Esophagus muscularis mucosa (tissue), 4 donors: ENCODE measurements around the gene ANKRD65. TPM values are rescaled to one million over a fixed set of nuclear protein-coding genes. Genes with fewer than 3 reads are reported as not detected.
A peak's percentile ranks its signal among the peaks of the same experiment; 100 is the strongest.

ENCODE experiments used
- DNase-seq: peaks from one replicate; pipeline ENCODE4 v3.0.0-alpha.2; 2017; ENCODE audit errors: extremely low spot score
- H3K27ac ChIP-seq, 4 donors: fragments of 200-600 bp; sonication (generic); replicated peaks in 1 of 4; 1 replicate in 3 of 4; 2 replicates in 1 of 4; pipeline ENCODE4 v1.5.1; 2016 to 2019; ENCODE audit warnings: mild to moderate bottlenecking in 1 of 4
- H3K27me3 ChIP-seq, 4 donors: fragments of 200-600 bp; sonication (generic); one replicate each; pipeline versions ENCODE4 v1.5.1 to v1.6.0; 2016 to 2019
- H3K36me3 ChIP-seq, 4 donors: fragments of 200-600 bp; sonication (generic); one replicate each; pipeline ENCODE4 v1.5.1; 2016 to 2019
- H3K4me1 ChIP-seq, 4 donors: fragments of 200-600 bp; sonication (generic); one replicate each; pipeline ENCODE4 v1.5.1; 2016 to 2019
- H3K4me3 ChIP-seq, 4 donors: fragments of 200-600 bp; sonication (generic); 1 replicate in 2 of 4; 2 replicates in 2 of 4; pipeline ENCODE4 v1.5.1; 2016 to 2019; ENCODE audit warnings: mild to moderate bottlenecking in 4 of 4, moderate library complexity in 1 of 4
- H3K9me3 ChIP-seq, 4 donors: fragments of 200-600 bp; sonication (generic); 1 replicate in 3 of 4; 2 replicates in 1 of 4; pipeline ENCODE4 v1.5.1; 2016 to 2019
- CTCF ChIP-seq, 3 experiments: fragments of 200-600 bp in 2 of 3; fragments of 450-650 bp in 1 of 3; sonication (generic) in 2 of 3; IDR thresholded peaks; one replicate each; pipeline ENCODE4 v1.5.1; 2017 to 2019; ENCODE audit warnings: antibody characterized with exemption in 3 of 3, mild to moderate bottlenecking in 2 of 3, moderate library complexity in 1 of 3
- EP300 ChIP-seq: sonication (generic); formaldehyde crosslinking; IDR thresholded peaks from one replicate; pipeline ENCODE4 v1.6.1; 2017; ENCODE audit warnings: antibody characterized with exemption
- POLR2A ChIP-seq: fragments of 450-650 bp; IDR thresholded peaks from one replicate; pipeline ENCODE4 v1.6.1; 2017; ENCODE audit warnings: antibody characterized with exemption, moderate library complexity, mild to moderate bottlenecking, low read depth
- POLR2AphosphoS5 ChIP-seq, 2 donors: sonication (generic); formaldehyde crosslinking; IDR thresholded peaks; one replicate each; pipeline ENCODE4 v1.6.1; 2017; ENCODE audit warnings: antibody characterized with exemption in 2 of 2
- WGBS: methylation state at CpG from one replicate; pipeline ENCODE4 v1.1.5; 2018; 5-methylcytosine and 5-hydroxymethylcytosine counted together
- intact Hi-C: fragments of 100-400 bp; cut with DNase I; formaldehyde crosslinking; loops from one replicate; pipeline ENCODE4 v1.15.1; 2023
- total RNA-seq, 4 donors: library from RNA; depleted of rRNA; stranded (reverse); fragments of >200 nt; gene quantifications; one replicate each; pipeline versions ENCODE4 v1.1.0 to v1.2.1, GENCODE V29; 2016

Gene ANKRD65
- total RNA-seq, 4 donors from 2014 or later = 8.1 to 19.2 (median 9.8) TPM

DNA sequence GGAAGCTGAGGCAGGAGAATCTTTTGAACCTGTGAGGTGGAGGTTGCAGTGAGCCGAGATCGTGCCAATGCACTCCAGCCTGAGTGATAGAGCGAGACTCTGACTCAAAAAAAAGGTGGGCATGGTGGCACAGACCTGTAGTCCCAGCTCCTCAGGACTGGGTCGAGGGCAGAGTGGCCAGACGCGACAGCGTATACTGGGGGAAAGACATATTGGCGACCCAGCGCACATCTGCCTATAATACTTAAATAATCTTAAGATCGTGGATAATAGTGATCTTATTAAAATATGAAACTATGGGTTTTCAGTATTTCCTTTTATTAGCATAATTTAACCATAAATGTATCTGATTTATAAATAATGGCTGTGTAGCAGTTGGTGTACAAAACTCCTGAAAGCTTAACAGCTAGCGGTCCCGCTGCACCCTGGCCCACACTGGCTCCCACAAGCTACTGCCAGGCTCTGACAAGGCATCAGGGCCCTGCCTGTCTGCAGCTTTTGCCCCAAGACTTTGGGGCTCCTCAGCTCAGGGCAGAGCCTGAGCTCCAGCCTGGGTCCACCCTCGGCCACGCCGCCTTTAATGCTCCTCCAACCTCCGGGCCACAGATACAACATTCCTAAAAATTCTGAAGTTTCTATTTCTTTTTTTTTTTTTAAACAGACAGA, 43.4 kb downstream of the ANKRD65 start:
- no peaks in the 10 kb centered on the region for H3K9me3 ChIP-seq
- H3K27ac ChIP-seq = no peak overlapping the region
- intact Hi-C loops = loop anchor here (10.0 kb wide), 1 partner anchor 263 kb away; the partner anchor contains the start of gene C1orf159
- WGBS = 91% methylated on average over 16 of the region's 16 CpGs
- TF ChIP-seq EP300 = no peak
- no peak for TF ChIP-seq CTCF (IDR thresholded peaks at IDR 0.05)
- TF ChIP-seq POLR2AphosphoS5 (IDR thresholded peaks at IDR 0.05) = no peak
- TF ChIP-seq POLR2A = no peak
- no peaks in the 10 kb centered on the region for H3K27me3 ChIP-seq
- DNase-seq = no peak
- H3K4me3 ChIP-seq = no peak overlapping the region
- peaks cover 5 to 30% (median 22%) of the 10 kb centered on the region in 4 donors for H3K36me3 ChIP-seq
- peaks cover 22 to 29% (median 27%) of the 10 kb centered on the region in 4 donors for H3K4me1 ChIP-seq

- intact Hi-C loops = loop anchor here (10.0 kb wide), 1 partner anchor 262 kb away; the partner anchor contains the start of gene C1orf159
- no peak for DNase-seq
- H3K9me3 ChIP-seq = no peaks in the 10 kb centered on the region
- no peak overlapping the region for H3K4me3 ChIP-seq
- peaks cover 29 to 38% (median 36%) of the 10 kb centered on the region in 4 donors for H3K4me1 ChIP-seq
- no peak for TF ChIP-seq EP300
- no peak for TF ChIP-seq CTCF (IDR thresholded peaks at IDR 0.05)
- TF ChIP-seq POLR2AphosphoS5 (IDR thresholded peaks at IDR 0.05) = no peak
- H3K27me3 ChIP-seq = no peaks in the 10 kb centered on the region
- H3K27ac ChIP-seq = peak overlapping the region in 2 of 4 donors; percentile 88 to 97
- WGBS = 91% methylated on average over 9 of the region's 10 CpGs
- peaks cover 3 to 31% (median 20%) of the 10 kb centered on the region in 4 donors for H3K36me3 ChIP-seq
These were observed 44.4 kb downstream of the ANKRD65 start for GRCh38 chr1:1376551-1377226.

DNA sequence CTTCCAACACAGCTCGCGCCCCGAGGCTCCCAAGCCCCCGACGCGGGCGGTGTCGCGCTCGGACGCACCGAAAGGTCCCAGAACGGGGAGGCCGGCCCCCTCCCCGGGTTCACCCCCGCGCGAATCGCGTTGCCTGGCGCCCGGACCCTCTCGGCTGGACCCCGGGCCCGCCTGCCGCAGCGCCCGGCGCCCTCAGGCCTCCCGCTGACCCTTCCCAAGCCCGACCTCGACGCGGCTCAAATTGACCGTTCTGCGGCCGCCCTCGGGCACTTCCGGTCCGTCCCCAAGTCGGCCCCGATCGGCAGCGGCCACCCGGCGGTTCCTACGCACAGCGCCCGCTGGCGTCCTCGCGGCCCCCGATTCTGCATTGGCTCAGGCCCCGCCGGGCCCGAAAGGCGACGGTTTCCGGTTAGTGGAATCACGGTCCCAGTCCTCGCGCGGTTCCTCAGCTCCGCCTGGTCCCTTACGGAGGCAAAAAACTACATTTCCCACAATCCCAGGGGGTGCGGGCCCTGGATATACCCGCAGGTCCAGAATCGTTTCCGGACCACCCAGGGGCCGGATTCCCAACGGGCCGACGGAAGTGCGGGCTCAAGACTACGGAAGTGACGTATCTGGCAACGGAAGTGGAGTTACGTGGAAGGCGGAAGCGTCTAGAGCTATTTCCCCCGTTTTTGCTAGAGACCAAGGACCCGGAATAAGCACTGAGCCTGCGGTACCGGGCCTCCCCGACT, 46.0 kb downstream of the ANKRD65 start, which contains the start of gene AURKAIP1:
AURKAIP1 (minus strand) TSS at position 279 of the 734 bp plus-strand sequence. CDS start 451 bp downstream, outside the sequence.
- Histone ChIP-seq H3K27ac (peak within 1 kb of the TSS; percentile 88 to 97 (median 95)), H3K4me1 (peaks cover 32 to 45% (median 43%) of the 10 kb centered on the region in 4 donors), H3K36me3 (peaks cover 0 to 19% (median 15%) of the 10 kb centered on the region in 4 donors), H3K4me3 (peak within 1 kb of the TSS; percentile 71 to 99 (median 86)), H3K9me3 (no peaks in the 10 kb centered on the region), H3K27me3 (no peaks in the 10 kb centered on the region)
- DNase-seq = peak; percentile 99
- intact Hi-C loops = loop anchor here (2.0 to 10.0 kb wide), 2 partner anchors 24 to 260 kb away; partner anchors contain the start of genes C1orf159 and CCNL2
- WGBS = under 1% methylated on average over 27 of the region's 85 CpGs
- TF ChIP-seq CTCF (IDR thresholded peaks at IDR 0.05) = peak in 2 of 3 experiments; percentile 35 to 47
- TF ChIP-seq EP300 = no peak
- peak; percentile 86 to 93 for TF ChIP-seq POLR2AphosphoS5 (IDR thresholded peaks at IDR 0.05)
- TF ChIP-seq POLR2A = no peak

- intact Hi-C loops = loop anchor here (2.0 to 10.0 kb wide), 2 partner anchors 24 to 260 kb away; partner anchors contain the start of genes C1orf159 and CCNL2
- WGBS = no CpG with 5 or more reads among the region's 24 CpGs
- no peak for DNase-seq
- no peaks in the 10 kb centered on the region for H3K9me3 ChIP-seq
- no peak for TF ChIP-seq POLR2A
- TF ChIP-seq POLR2AphosphoS5 (IDR thresholded peaks at IDR 0.05) = no peak
- no peak for TF ChIP-seq CTCF (IDR thresholded peaks at IDR 0.05)
- no peak for TF ChIP-seq EP300
- peaks cover 32 to 45% (median 43%) of the 10 kb centered on the region in 4 donors for H3K4me1 ChIP-seq
- H3K27me3 ChIP-seq = no peaks in the 10 kb centered on the region
- peaks cover 0 to 19% (median 15%) of the 10 kb centered on the region in 4 donors for H3K36me3 ChIP-seq
- H3K27ac ChIP-seq = peak overlapping the region; percentile 88 to 97 (median 95)
- H3K4me3 ChIP-seq = peak overlapping the region; percentile 71 to 99 (median 86)
These were observed 46.5 kb downstream of the ANKRD65 start for GRCh38 chr1:1374589-1374928.
